Transverse colon (tissue), 4 donors: ENCODE results near the gene DNAAF5.
"Not testable (repeated sequence)": the region's sequence is repeated elsewhere in the genome, so short reads cannot be mapped to it uniquely, and the experiment has no call there.

ENCODE experiments used
- CTCF ChIP-seq, 5 experiments: fragments of 200-600 bp in 3 of 5; fragments of 450-650 bp in 2 of 5; sonication (generic) in 3 of 5; IDR thresholded peaks; 1 replicate in 2 of 5; 2 replicates in 3 of 5; pipeline ENCODE4 v1.5.1; 2016 to 2017; ENCODE audit warnings: antibody characterized with exemption in 5 of 5, inconsistent platforms in 3 of 5, mild to moderate bottlenecking in 2 of 5, moderate library complexity in 1 of 5
- POLR2A ChIP-seq: fragments of 450-650 bp; IDR thresholded peaks from one replicate; pipeline ENCODE4 v1.6.1; 2016; ENCODE audit warnings: antibody characterized with exemption, mild to moderate bottlenecking, moderate library complexity
- POLR2AphosphoS5 ChIP-seq, 3 donors: sonication (generic); formaldehyde crosslinking; IDR thresholded peaks; one replicate each; pipeline ENCODE4 v1.6.1; 2016; ENCODE audit warnings: antibody characterized with exemption in 3 of 3

GRCh38 chr7:803796-804195 is 77.3 kb downstream of the DNAAF5 start:
- TF ChIP-seq CTCF (IDR thresholded peaks at IDR 0.05); POLR2AphosphoS5 (IDR thresholded peaks at IDR 0.05); POLR2A: not testable (repeated sequence)
